H9 (cell line): Measurements from ENCODE around the gene TATDN2. TPM values are rescaled to one million over a fixed set of nuclear protein-coding genes. Genes with fewer than 3 reads are reported as not detected.

Source experiments
- DNase-seq: peaks from one replicate; pipeline ENCODE4 v3.0.0-alpha.2; 2017
- H2AFZ ChIP-seq: one replicate; pipeline ENCODE4 v1.6.1; 2013; ENCODE audit warnings: mild to moderate bottlenecking, low read length, control low read depth, moderate library complexity
- H2AK5ac ChIP-seq: 2 replicates; pipeline ENCODE4 v1.6.1; 2013; ENCODE audit warnings: low read length, control low read depth, mixed read lengths; ENCODE audit not compliant: insufficient read length
- H2BK120ac ChIP-seq: one replicate; pipeline ENCODE4 v1.6.1; 2013; ENCODE audit warnings: low read depth, mild to moderate bottlenecking, low read length, control low read depth, inconsistent platforms; ENCODE audit not compliant: poor library complexity, severe bottlenecking
- H2BK12ac ChIP-seq: 2 replicates; pipeline ENCODE4 v1.6.1; 2013; ENCODE audit warnings: low read length, control low read depth, mixed read lengths, low read depth; ENCODE audit not compliant: insufficient read length
- H2BK15ac ChIP-seq: 2 replicates; pipeline ENCODE4 v1.6.1; 2013; ENCODE audit warnings: low read depth, low read length, control low read depth
- H2BK20ac ChIP-seq: one replicate; pipeline ENCODE4 v1.6.1; 2013; ENCODE audit warnings: low read depth, mild to moderate bottlenecking, low read length, control low read depth, inconsistent platforms; ENCODE audit not compliant: poor library complexity, severe bottlenecking
- H2BK5ac ChIP-seq: 2 replicates; pipeline ENCODE4 v1.6.1; 2013; ENCODE audit warnings: low read length, control low read depth, mixed read lengths; ENCODE audit not compliant: insufficient read length
- H3K14ac ChIP-seq: 2 replicates; pipeline ENCODE4 v1.6.1; 2013; ENCODE audit warnings: low read length, control low read depth; ENCODE audit not compliant: insufficient read depth
- H3K18ac ChIP-seq: 2 replicates; pipeline ENCODE4 v1.6.1; 2013; ENCODE audit warnings: low read depth, mild to moderate bottlenecking, mixed read lengths, low read length, control low read depth; ENCODE audit not compliant: insufficient read length
- H3K23ac ChIP-seq: 2 replicates; pipeline ENCODE4 v1.6.1; 2013; ENCODE audit warnings: low read length, control low read depth, mixed read lengths, low read depth; ENCODE audit not compliant: insufficient read length
- H3K23me2 ChIP-seq: 2 replicates; pipeline ENCODE4 v1.6.1; 2013; ENCODE audit warnings: low read depth, mild to moderate bottlenecking, mixed read lengths, low read length, control low read depth; ENCODE audit not compliant: insufficient read length, poor library complexity, severe bottlenecking
- H3K27ac ChIP-seq: 2 replicates; pipeline ENCODE4 v1.5.1; 2013; ENCODE audit warnings: low read length, control low read depth, mixed read lengths, low read depth; ENCODE audit not compliant: insufficient read length
- H3K27me3 ChIP-seq: 2 replicates; pipeline ENCODE4 v1.6.1; 2013; ENCODE audit warnings: low read length, control low read depth, inconsistent platforms; ENCODE audit not compliant: insufficient read depth
- H3K4ac ChIP-seq: 2 replicates; pipeline ENCODE4 v1.6.1; 2013; ENCODE audit warnings: low read depth, mild to moderate bottlenecking, control low read depth, inconsistent platforms, low read length, moderate library complexity
- H3K4me1 ChIP-seq: 2 replicates; pipeline ENCODE4 v1.6.1; 2013; ENCODE audit warnings: low read length, control low read depth, inconsistent platforms; ENCODE audit not compliant: insufficient read depth
- H3K4me2 ChIP-seq: 2 replicates; pipeline ENCODE4 v1.6.1; 2013; ENCODE audit warnings: low read length, control low read depth, mixed read lengths; ENCODE audit not compliant: insufficient read length, insufficient read depth
- H3K56ac ChIP-seq: 2 replicates; pipeline ENCODE4 v1.6.1; 2013; ENCODE audit warnings: low read depth, mild to moderate bottlenecking, mixed read lengths, low read length, control low read depth; ENCODE audit not compliant: insufficient read length
- H3K79me1 ChIP-seq: 2 replicates; pipeline ENCODE4 v1.6.1; 2013; ENCODE audit warnings: low read depth, mild to moderate bottlenecking, moderate library complexity, low read length, control low read depth, inconsistent platforms; ENCODE audit not compliant: insufficient read depth, poor library complexity, severe bottlenecking
- H3K79me2 ChIP-seq: 2 replicates; pipeline ENCODE4 v1.6.1; 2013; ENCODE audit warnings: low read length, control low read depth, inconsistent platforms; ENCODE audit not compliant: insufficient read depth
- H3K9ac ChIP-seq: 2 replicates; pipeline ENCODE4 v1.6.1; 2013; ENCODE audit warnings: low read length, control low read depth, mixed read lengths; ENCODE audit not compliant: insufficient read length; ENCODE audit errors: extremely low read depth
- H3K9me3 ChIP-seq: one replicate; pipeline ENCODE4 v1.6.1; 2013; ENCODE audit warnings: low read depth, low read length, inconsistent platforms; ENCODE audit not compliant: control insufficient read depth
- H3T11ph ChIP-seq: one replicate; pipeline ENCODE4 v1.6.1; 2013; ENCODE audit warnings: mild to moderate bottlenecking, low read length, control low read depth, inconsistent platforms
- H4K20me1 ChIP-seq: one replicate; pipeline ENCODE4 v1.6.1; 2013; ENCODE audit not compliant: control insufficient read depth, insufficient read length, insufficient read depth
- H4K5ac ChIP-seq: 2 replicates; pipeline ENCODE4 v1.6.1; 2013; ENCODE audit warnings: low read depth, mild to moderate bottlenecking, mixed read lengths, low read length, control low read depth; ENCODE audit not compliant: insufficient read length
- H4K8ac ChIP-seq: replicated peaks from 2 replicates; pipeline ENCODE4 v1.6.1; 2013; ENCODE audit warnings: low read length, control low read depth, mixed read lengths, low read depth; ENCODE audit not compliant: insufficient read length
- H4K91ac ChIP-seq: 2 replicates; pipeline ENCODE4 v1.6.1; 2013; ENCODE audit warnings: low read depth, mild to moderate bottlenecking, moderate library complexity, mixed read lengths, low read length, control low read depth; ENCODE audit not compliant: insufficient read length
- H3K27ac Mint-ChIP-seq, 3 experiments: 2 replicates in 2 of 3; 3 replicates in 1 of 3; pipeline ENCODE4 v1.8.0; 2020 to 2021; ENCODE audit warnings: mixed read lengths in 3 of 3, mild to moderate bottlenecking in 1 of 3, moderate library complexity in 1 of 3
- H3K27me3 Mint-ChIP-seq: 2 replicates; pipeline ENCODE4 v1.8.0; 2021; ENCODE audit warnings: low read depth, mild to moderate bottlenecking, moderate library complexity, mixed read lengths
- H3K36me3 Mint-ChIP-seq, 3 experiments: 2 replicates in 2 of 3; 3 replicates in 1 of 3; pipeline ENCODE4 v1.8.0; 2020 to 2021; ENCODE audit warnings: low read depth in 3 of 3, mixed read lengths in 3 of 3; ENCODE audit not compliant: insufficient read depth in 1 of 3
- H3K4me1 Mint-ChIP-seq, 2 experiments: 2 replicates each; pipeline ENCODE4 v1.8.0; 2020; ENCODE audit warnings: mixed read lengths in 2 of 2
- H3K4me3 Mint-ChIP-seq, 2 experiments: 2 replicates in 1 of 2; 3 replicates in 1 of 2; pipeline ENCODE4 v1.8.0; 2020 to 2021; ENCODE audit warnings: mild to moderate bottlenecking in 2 of 2, mixed read lengths in 2 of 2, moderate library complexity in 1 of 2
- H3K9me3 Mint-ChIP-seq, 2 experiments: 2 replicates in 1 of 2; 3 replicates in 1 of 2; pipeline ENCODE4 v1.8.0; 2020; ENCODE audit warnings: mild to moderate bottlenecking in 2 of 2, mixed read lengths in 2 of 2, moderate library complexity in 1 of 2
- WGBS: extraction: QIAGEN DNeasy Blood & Tissue Kit; methylation state at CpG from one replicate; pipeline ENCODE4 v1.1.7; 2013; ENCODE audit warnings: missing lambda C conversion rate, low lambda C conversion rate, mixed read lengths; ENCODE audit not compliant: insufficient read length; ENCODE audit errors: extremely low coverage; 5-methylcytosine and 5-hydroxymethylcytosine counted together
- total RNA-seq: library from RNA; stranded (reverse); gene quantifications from 2 replicates; pipeline ENCODE4 v1.2.1, GENCODE V29; 2021
- TF ChIP-seq, protein P1 (sequence below): fragments of 200-600 bp; sonication (generic); conservative IDR thresholded peaks from 3 replicates; pipeline ENCODE4 v1.8.0; 2021; ENCODE audit warnings: antibody characterized with exemption, mild to moderate bottlenecking

Gene TATDN2
- total RNA-seq, 1 experiment from 2014 or later, result 34.4 TPM

DNA sequence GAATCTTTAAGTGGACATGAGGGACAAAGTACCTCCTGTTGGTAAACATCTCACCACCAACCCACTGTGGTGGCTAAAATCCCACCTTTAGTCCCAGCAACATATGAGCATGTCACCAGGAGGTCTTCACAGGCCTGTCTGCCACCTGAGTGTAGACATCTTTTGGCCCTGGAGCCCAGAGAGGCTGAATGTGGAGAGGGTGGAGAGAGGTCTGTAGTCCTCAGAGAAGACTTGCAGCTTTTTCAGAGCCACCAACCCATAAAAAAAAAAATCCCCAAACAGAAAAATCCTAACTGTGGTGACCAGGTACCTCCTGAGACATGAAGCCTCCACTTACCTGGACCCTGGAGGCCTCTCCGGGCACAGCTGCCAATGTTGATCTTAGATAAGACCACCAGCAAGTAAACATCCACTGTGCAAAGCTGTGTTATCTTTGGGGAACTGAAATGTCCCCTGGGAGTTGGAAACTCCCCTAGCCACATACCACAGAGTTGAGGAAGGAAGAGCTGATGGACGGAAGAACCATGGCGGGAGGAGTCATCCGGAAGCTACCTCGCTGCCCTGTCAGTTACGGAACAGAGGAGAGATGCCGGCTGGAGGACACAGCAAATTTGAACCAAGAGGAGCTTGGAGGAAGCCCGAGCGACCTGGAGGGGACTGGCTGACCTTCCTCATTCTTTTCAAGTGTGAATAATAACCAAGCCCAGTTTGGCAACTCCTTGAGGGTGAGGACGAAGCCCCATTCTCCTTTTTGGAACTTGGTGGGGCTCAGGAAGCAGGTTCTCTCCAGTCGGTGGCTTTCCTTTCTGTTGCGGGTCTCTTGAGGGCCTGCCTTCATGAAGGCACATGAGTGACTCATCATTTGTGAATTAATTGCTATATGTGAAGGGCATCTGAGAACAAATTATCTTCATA, 44.5 kb downstream of the TATDN2 start, which contains the start of gene GHRL:
Gene GHRL (minus strand): TSS at position 443 of the 915 bp plus-strand sequence. CDS start 2,767 bp downstream, outside the sequence.
- Mint-ChIP-seq H3K36me3 (peaks cover 15 to 46% (median 28%) of the 10 kb centered on the region in 3 experiments; a peak in 6 of 7 replicates), H3K27ac (peak within 1 kb of the TSS in 2 of 3 experiments; percentile 64 to 70; a peak in 1 of 7 replicates), H3K9me3 (no peaks in the 10 kb centered on the region), H3K4me1 (0 out of 4 replicates have a peak, but pooled peaks cover 0 to 4% of the 10 kb centered on the region in 2 experiments), H3K27me3 (no peaks in the 10 kb centered on the region), H3K4me3 (no peak within 1 kb of the TSS)
- H3K9me3 ChIP-seq, result no peaks in the 10 kb centered on the region
- H3K79me2 ChIP-seq, result no peaks in the 10 kb centered on the region
- H2BK20ac ChIP-seq, result no peak within 1 kb of the TSS
- H3K27me3 ChIP-seq, result no peaks in the 10 kb centered on the region
- no peak for DNase-seq
- no peak within 1 kb of the TSS; the same call in 1 of the 2 replicates for H3K14ac ChIP-seq
- H3T11ph ChIP-seq, result no peak within 1 kb of the TSS
- H2BK5ac ChIP-seq, result no peak within 1 kb of the TSS
- H3K79me1 ChIP-seq, result no peaks in the 10 kb centered on the region
- no peak within 1 kb of the TSS for H3K18ac ChIP-seq
- H2BK12ac ChIP-seq, result no peak within 1 kb of the TSS
- H3K56ac ChIP-seq, result no peak within 1 kb of the TSS
- no peak within 1 kb of the TSS for H3K4me2 ChIP-seq
- H2AK5ac ChIP-seq, result no peak within 1 kb of the TSS
- H2AFZ ChIP-seq, result no peak within 1 kb of the TSS
- H3K4me1 ChIP-seq, result no peaks in the 10 kb centered on the region
- no peak within 1 kb of the TSS for H3K27ac ChIP-seq
- no peak within 1 kb of the TSS for H3K23ac ChIP-seq
- H4K20me1 ChIP-seq, result no peaks in the 10 kb centered on the region
- H4K8ac ChIP-seq, result peak within 1 kb of the TSS; percentile 13
- H3K23me2 ChIP-seq, result no peaks in the 10 kb centered on the region
- no CpG with 5 or more reads among the region's 12 CpGs for WGBS
- H3K4ac ChIP-seq, result no peak within 1 kb of the TSS
- no peak within 1 kb of the TSS for H2BK120ac ChIP-seq
- no peak within 1 kb of the TSS for H2BK15ac ChIP-seq
- no peak within 1 kb of the TSS for H3K9ac ChIP-seq
- no peak within 1 kb of the TSS for H4K5ac ChIP-seq
- TF ChIP-seq, protein P1, sequence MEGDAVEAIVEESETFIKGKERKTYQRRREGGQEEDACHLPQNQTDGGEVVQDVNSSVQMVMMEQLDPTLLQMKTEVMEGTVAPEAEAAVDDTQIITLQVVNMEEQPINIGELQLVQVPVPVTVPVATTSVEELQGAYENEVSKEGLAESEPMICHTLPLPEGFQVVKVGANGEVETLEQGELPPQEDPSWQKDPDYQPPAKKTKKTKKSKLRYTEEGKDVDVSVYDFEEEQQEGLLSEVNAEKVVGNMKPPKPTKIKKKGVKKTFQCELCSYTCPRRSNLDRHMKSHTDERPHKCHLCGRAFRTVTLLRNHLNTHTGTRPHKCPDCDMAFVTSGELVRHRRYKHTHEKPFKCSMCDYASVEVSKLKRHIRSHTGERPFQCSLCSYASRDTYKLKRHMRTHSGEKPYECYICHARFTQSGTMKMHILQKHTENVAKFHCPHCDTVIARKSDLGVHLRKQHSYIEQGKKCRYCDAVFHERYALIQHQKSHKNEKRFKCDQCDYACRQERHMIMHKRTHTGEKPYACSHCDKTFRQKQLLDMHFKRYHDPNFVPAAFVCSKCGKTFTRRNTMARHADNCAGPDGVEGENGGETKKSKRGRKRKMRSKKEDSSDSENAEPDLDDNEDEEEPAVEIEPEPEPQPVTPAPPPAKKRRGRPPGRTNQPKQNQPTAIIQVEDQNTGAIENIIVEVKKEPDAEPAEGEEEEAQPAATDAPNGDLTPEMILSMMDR, result no peak
- H4K91ac ChIP-seq, result no peak within 1 kb of the TSS
